ACHN (cell line): ENCODE measurements around the gene MYO1A.
A peak's percentile ranks its signal among the peaks of the same experiment; 100 is the strongest.
"Not testable (repeated sequence)": the region's sequence is repeated elsewhere in the genome, so short reads cannot be mapped to it uniquely, and the experiment has no call there.

Experiments used
- DNase-seq: peaks from one replicate; pipeline ENCODE4 v3.0.0-alpha.2; 2015
- in situ Hi-C: cut with HindIII; loops from 2 replicates; pipeline ENCODE4 v1.10.0; 2017; ENCODE audit warnings: low sequenced_read_pairs, low pct_ligation_motif_present, low pct_unique_long_range_greater_than_20kb

Gene MYO1A

GRCh38 chr12:57088354-57089270, 38.7 kb upstream of the MYO1A start, which contains the start of gene NAB2:
Gene NAB2 (plus strand): TSS chr12:57089114. CDS start chr12:57089272, 158 bp downstream.
- peak; percentile 93 for DNase-seq
- in situ Hi-C loops: no loop called here

- peak; percentile 98 for DNase-seq
- in situ Hi-C loops: no loop called here
These were observed 37.9 kb upstream of the MYO1A start for GRCh38 chr12:57087691-57088353.

- DNase-seq: peak; percentile 94
- in situ Hi-C loops: no loop called here
These were observed 37.2 kb upstream of the MYO1A start for GRCh38 chr12:57087010-57087690.

- peak; percentile 89 for DNase-seq
- in situ Hi-C loops: no loop called here
These were observed 36.6 kb upstream of the MYO1A start for GRCh38 chr12:57086493-57087009.

- in situ Hi-C loops: no loop called here
- no peak for DNase-seq
These were observed 36.1 kb upstream of the MYO1A start for GRCh38 chr12:57085999-57086492.

- no peak for DNase-seq
- in situ Hi-C loops: no loop called here
These were observed 30.9 kb upstream of the MYO1A start for GRCh38 chr12:57080855-57081254.

- in situ Hi-C loops: no loop called here
- DNase-seq: no peak
These were observed 29.9 kb upstream of the MYO1A start for GRCh38 chr12:57079821-57080220.

GRCh38 chr12:57078519-57079404, 28.8 kb upstream of the MYO1A start, which contains the start of gene NEMP1:
Gene NEMP1 (minus strand): TSS chr12:57078791. CDS start chr12:57078745, 46 bp downstream.
- in situ Hi-C loops: no loop called here
- peak; percentile 100 for DNase-seq

- DNase-seq, in situ Hi-C loops: not testable (repeated sequence)
These were observed 23.9 kb upstream of the MYO1A start for GRCh38 chr12:57073566-57074450.

- in situ Hi-C loops: no loop called here
- DNase-seq: no peak
These were observed 22.7 kb upstream of the MYO1A start for GRCh38 chr12:57072661-57073060.

- in situ Hi-C loops: no loop called here
- peak; percentile 84 for DNase-seq
These were observed 19.6 kb upstream of the MYO1A start for GRCh38 chr12:57069523-57069922.

- DNase-seq: no peak
- in situ Hi-C loops: no loop called here
These were observed 16.3 kb upstream of the MYO1A start for GRCh38 chr12:57066245-57066644.

GRCh38 chr12:57063991-57064685, 14.2 kb upstream of the MYO1A start:
- DNase-seq: peak; percentile 35
- in situ Hi-C loops: no loop called here

GRCh38 chr12:57058454-57058853, 8.5 kb upstream of the MYO1A start:
- in situ Hi-C loops: no loop called here
- no peak for DNase-seq

- in situ Hi-C loops: no loop called here
- DNase-seq: no peak
These were observed 7.3 kb upstream of the MYO1A start for GRCh38 chr12:57057067-57057751.

- no peak for DNase-seq
- in situ Hi-C loops: no loop called here
These were observed 5.9 kb upstream of the MYO1A start for GRCh38 chr12:57055824-57056223.
